Suppressor macrophage treated with lipopolysaccharide for 4 hours (primary cell): ENCODE data around the gene AOC3.
A peak's percentile ranks its signal among the peaks of the same experiment; 100 is the strongest.
"Not testable (repeated sequence)": the region's sequence is repeated elsewhere in the genome, so short reads cannot be mapped to it uniquely, and the experiment has no call there.

Source experiments
- DNase-seq: peaks from one replicate; pipeline ENCODE4 v3.0.0-alpha.2; 2020

Gene AOC3

GRCh38 chr17:42894283-42895184 is 43.5 kb downstream of the AOC3 start:
- no peak for DNase-seq

GRCh38 chr17:42895185-42895555 is 44.2 kb downstream of the AOC3 start:
- DNase-seq, result peak; percentile 58

GRCh38 chr17:42898147-42898811 is 47.3 kb downstream of the AOC3 start:
- no peak for DNase-seq

GRCh38 chr17:42899981-42900380 is 49.0 kb downstream of the AOC3 start:
- DNase-seq, result not testable (repeated sequence)

- no peak for DNase-seq
Observed at GRCh38 chr17:42900460-42901331, 49.7 kb downstream of the AOC3 start, which contains the start of gene G6PC1. Gene G6PC1 (plus strand): TSS chr17:42900799. CDS start chr17:42900877, 78 bp downstream.

- DNase-seq, result peak; percentile 56
Observed at GRCh38 chr17:42901535-42902229, 50.7 kb downstream of the AOC3 start.

GRCh38 chr17:42904110-42904469 is 53.1 kb downstream of the AOC3 start:
- DNase-seq, result no peak

GRCh38 chr17:42906772-42907446 is 55.9 kb downstream of the AOC3 start:
- DNase-seq, result no peak
